Measurements from ENCODE around the gene CYB561A3.
A peak's percentile ranks its signal among the peaks of the same experiment; 100 is the strongest.

Gene CYB561A3

DNA sequence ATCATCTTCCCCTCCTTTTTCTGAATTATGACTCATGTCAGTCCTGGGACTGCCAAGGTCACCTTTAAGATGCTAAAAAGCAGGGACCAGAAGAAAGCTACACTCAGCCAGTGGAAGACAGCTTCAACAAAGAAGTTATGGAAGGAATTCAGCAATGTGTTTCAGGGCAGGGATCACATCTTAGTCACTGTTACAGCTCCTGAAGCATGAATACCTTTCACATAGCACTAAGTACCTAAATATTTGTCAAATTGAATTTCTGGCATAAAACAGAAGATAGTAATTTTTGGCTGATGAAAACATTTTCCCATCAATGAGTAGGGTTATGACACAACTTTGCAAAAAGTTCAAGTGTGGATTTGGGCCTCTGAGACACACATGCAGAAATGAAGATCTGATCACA is 34.0 kb downstream of the CYB561A3 start:
- no peak for DNase-seq (ENCODE audit: low read depth)
- H3K4me3 ChIP-seq (ENCODE audit: low read length): no peak overlapping the region
- TF ChIP-seq, protein P1, sequence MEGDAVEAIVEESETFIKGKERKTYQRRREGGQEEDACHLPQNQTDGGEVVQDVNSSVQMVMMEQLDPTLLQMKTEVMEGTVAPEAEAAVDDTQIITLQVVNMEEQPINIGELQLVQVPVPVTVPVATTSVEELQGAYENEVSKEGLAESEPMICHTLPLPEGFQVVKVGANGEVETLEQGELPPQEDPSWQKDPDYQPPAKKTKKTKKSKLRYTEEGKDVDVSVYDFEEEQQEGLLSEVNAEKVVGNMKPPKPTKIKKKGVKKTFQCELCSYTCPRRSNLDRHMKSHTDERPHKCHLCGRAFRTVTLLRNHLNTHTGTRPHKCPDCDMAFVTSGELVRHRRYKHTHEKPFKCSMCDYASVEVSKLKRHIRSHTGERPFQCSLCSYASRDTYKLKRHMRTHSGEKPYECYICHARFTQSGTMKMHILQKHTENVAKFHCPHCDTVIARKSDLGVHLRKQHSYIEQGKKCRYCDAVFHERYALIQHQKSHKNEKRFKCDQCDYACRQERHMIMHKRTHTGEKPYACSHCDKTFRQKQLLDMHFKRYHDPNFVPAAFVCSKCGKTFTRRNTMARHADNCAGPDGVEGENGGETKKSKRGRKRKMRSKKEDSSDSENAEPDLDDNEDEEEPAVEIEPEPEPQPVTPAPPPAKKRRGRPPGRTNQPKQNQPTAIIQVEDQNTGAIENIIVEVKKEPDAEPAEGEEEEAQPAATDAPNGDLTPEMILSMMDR (IDR thresholded peaks at IDR 0.05; ENCODE audit: insufficient read depth, low read depth, low read length, missing control alignments): no peak

DNA sequence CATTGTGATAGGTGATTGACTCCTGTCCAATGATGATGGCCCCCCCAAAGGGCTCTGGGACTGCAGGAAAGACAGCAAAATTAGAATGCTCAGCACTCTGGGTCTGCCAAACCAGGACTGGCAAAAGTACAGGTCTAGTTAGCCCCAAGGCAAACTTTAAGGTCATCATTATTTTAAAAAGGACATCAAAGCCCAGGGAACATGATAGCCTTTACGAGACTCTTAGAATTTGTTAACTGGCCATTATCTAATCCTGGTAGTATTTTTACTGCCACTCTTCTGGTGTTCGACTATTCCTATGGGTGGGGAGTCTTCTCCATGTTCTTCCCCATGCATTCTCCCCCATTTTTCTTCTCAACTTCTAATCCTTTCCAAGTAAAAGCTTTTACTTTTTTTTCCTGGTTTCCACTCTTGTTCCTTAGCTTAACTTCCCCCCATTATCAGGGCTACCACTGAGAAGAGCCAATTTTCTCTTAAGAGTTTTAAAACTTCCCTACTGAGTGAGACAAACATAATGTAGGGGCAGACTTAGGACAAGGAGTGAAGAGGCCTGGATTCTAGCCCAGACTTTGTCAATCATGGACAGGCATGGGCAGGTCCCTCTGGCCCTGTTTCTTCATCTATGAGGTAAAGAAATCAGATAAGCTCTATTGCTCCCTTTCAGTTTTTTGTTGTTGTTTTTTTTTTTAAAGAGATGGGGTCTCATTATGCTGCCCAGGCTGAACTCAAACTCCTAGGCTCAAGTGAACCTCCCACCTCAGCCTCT is 35.9 kb downstream of the CYB561A3 start:
- peak; percentile 88 for DNase-seq (ENCODE audit: low read depth)
- no peak overlapping the region for H3K4me3 ChIP-seq (ENCODE audit: low read length)
- TF ChIP-seq, protein P1 (IDR thresholded peaks at IDR 0.05; ENCODE audit: insufficient read depth, low read depth, low read length, missing control alignments): no peak

DNA sequence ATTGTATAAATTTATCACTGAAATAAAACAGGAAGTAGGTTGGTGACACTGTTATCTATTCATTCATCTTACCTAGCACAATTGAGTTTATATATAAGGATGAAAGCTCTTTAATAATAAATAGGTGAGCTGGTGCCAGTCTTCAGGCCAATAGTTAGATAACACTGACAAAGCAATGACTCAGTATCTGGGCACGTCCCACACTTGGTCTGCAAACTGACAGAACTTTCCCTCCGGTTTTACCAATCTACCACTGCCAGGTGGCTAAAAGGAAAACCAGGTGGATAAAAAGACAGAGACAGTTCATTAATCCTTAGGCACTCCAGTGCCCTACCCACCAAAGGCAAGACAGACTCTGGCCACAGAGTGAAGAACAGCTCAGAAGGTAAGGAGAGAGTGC is 46.4 kb downstream of the CYB561A3 start:
- TF ChIP-seq, protein P1 (IDR thresholded peaks at IDR 0.05; ENCODE audit: insufficient read depth, low read depth, low read length, missing control alignments): no peak
- peak; percentile 41 for DNase-seq (ENCODE audit: low read depth)
- H3K4me3 ChIP-seq (ENCODE audit: low read length): no peak overlapping the region

DNA sequence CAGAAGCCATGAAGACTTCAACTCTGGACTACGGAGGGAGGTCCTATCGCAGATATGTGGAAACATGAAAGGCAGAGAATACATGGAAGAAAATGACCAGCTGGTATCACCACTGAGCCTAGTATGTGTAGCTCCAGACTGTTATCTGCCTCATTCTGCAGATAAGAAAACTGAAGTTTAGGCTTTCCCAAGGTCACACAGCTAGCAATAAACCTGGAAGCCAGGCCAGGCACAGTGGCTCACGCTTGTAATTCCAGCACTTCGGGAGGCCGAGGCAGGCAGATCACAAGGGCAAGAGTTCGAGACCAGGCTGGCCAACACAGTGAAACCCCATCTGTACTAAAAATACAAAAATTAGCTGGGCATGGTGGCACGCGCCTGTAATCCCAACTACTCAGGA is 50.9 kb downstream of the CYB561A3 start:
- H3K4me3 ChIP-seq (ENCODE audit: low read length): no peak overlapping the region
- TF ChIP-seq, protein P1 (IDR thresholded peaks at IDR 0.05; ENCODE audit: insufficient read depth, low read depth, low read length, missing control alignments): no peak
- no peak for DNase-seq (ENCODE audit: low read depth)

DNA sequence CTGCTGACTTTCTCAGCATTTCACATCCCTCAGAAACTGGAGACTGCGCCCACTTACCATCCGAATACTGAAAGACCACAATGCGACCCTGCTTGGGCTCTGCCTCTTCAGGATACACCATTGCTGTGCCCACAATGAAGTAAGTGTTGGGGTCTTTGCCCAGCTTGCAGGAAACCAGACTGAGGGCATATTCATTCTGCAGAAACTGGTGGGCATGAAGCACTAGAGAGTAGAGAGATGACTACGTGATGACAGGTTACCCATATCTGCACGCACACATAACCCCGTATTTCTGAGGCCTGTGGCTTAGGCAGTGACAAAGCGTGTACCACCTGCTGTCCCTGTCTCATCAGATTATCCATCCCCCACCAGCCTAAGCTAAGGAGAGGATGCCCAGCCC is 51.9 kb downstream of the CYB561A3 start:
- DNase-seq (ENCODE audit: low read depth): no peak
- H3K4me3 ChIP-seq (ENCODE audit: low read length): no peak overlapping the region
- TF ChIP-seq, protein P1 (IDR thresholded peaks at IDR 0.05; ENCODE audit: insufficient read depth, low read depth, low read length, missing control alignments): no peak

DNA sequence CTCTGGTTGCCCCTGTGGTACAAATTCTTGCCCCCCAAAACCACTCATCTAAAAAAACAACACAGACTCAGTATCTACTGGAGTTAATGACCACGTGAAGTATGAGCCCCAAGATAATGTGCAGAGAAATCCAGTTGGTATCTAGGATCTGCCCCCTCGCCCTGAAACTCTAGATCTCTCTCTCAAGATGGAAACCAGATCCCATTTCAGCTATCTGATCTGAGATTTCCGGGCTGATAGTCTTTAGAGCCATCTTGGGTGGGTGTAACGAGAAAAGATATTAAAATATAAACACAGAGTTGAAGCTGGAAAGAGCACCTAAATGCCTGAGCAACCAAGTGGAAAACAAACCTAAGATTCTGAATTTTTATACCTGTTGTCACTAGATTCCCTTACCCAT is 52.5 kb downstream of the CYB561A3 start:
- H3K4me3 ChIP-seq (ENCODE audit: low read length): no peak overlapping the region
- TF ChIP-seq, protein P1 (IDR thresholded peaks at IDR 0.05; ENCODE audit: insufficient read depth, low read depth, low read length, missing control alignments): no peak
- DNase-seq (ENCODE audit: low read depth): no peak

DNA sequence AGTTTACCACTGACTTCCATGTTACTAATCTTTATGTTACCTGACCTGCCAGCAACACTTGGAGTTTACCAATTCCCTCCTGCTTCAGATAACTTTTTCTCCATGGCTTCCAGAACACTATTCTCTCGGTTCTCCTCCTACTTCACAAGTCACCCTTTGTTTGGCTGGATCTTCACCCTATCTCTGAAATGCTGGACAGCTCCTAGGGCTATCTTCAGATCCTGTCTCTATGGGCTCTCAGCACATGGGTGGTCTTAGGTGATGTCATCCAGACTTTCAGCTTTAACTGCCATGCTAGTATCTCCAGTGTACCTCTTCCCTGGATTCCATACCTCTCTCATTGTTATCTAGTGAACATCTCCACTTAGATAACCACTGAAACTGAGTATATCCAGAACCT is 54.3 kb downstream of the CYB561A3 start:
- H3K4me3 ChIP-seq (ENCODE audit: low read length): no peak overlapping the region
- TF ChIP-seq, protein P1 (IDR thresholded peaks at IDR 0.05; ENCODE audit: insufficient read depth, low read depth, low read length, missing control alignments): no peak
- no peak for DNase-seq (ENCODE audit: low read depth)

Measured in epithelial cell of esophagus (primary cell).